GM12875 (cell line): Measurements from ENCODE around the gene TOB2.

Source experiments
- H3K4me3 ChIP-seq: one replicate; pipeline ENCODE4 v1.5.1; 2011; ENCODE audit warnings: low read depth, low read length, control low read depth
- TF ChIP-seq, protein P1 (sequence below): IDR thresholded peaks from 2 replicates; pipeline ENCODE4 v1.5.1; 2011; ENCODE audit warnings: low read depth, mild to moderate bottlenecking, control low read depth, inconsistent platforms, low read length, moderate library complexity, borderline replicate concordance; ENCODE audit not compliant: insufficient read depth

The TOB2 gene

DNA sequence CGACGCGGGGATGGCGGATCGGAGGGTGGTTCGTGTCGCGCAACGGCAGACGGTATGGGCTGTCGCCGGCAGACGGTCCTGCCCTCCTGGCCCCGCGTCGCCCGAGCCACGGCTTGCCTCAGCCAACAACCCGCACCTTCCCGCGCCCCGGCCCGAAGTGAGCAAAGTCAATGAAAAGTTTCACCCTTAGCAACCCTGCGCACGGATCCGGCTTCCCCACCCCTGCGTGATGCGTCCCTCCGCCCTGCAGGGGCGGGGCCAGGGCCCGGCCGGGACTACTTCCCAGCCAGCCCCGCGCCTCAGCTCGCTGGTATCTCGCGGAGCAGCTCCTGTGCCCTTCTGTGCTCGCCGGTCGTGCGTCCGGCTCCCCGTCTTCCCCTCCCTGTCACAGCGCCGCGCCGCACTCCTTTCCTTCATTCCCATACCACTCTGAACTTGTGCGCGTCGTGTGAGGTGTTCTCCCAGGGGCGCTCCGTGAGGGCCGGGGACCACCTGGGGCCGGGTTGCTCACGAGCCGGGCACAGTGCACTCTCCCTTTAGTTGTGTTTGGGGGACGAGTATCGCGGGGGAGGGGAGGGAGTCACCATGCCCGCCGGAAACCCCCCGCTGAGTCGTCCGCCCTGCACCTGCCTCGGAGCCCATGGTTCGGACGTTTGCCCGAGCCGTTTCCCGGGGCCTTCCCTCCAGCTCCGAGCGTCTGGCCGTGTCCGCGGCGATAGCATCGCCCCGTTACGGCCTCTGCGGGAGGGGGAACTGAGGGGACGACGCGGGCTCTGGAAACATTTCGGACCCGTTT lies at the start of gene TOB2:
TOB2 (minus strand) TSS at position 163 of the 796 bp plus-strand sequence. CDS start 9,456 bp downstream, outside the sequence.
- TF ChIP-seq, protein P1, sequence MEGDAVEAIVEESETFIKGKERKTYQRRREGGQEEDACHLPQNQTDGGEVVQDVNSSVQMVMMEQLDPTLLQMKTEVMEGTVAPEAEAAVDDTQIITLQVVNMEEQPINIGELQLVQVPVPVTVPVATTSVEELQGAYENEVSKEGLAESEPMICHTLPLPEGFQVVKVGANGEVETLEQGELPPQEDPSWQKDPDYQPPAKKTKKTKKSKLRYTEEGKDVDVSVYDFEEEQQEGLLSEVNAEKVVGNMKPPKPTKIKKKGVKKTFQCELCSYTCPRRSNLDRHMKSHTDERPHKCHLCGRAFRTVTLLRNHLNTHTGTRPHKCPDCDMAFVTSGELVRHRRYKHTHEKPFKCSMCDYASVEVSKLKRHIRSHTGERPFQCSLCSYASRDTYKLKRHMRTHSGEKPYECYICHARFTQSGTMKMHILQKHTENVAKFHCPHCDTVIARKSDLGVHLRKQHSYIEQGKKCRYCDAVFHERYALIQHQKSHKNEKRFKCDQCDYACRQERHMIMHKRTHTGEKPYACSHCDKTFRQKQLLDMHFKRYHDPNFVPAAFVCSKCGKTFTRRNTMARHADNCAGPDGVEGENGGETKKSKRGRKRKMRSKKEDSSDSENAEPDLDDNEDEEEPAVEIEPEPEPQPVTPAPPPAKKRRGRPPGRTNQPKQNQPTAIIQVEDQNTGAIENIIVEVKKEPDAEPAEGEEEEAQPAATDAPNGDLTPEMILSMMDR = no peak
- H3K4me3 ChIP-seq = peak within 1 kb of the TSS; percentile 99

DNA sequence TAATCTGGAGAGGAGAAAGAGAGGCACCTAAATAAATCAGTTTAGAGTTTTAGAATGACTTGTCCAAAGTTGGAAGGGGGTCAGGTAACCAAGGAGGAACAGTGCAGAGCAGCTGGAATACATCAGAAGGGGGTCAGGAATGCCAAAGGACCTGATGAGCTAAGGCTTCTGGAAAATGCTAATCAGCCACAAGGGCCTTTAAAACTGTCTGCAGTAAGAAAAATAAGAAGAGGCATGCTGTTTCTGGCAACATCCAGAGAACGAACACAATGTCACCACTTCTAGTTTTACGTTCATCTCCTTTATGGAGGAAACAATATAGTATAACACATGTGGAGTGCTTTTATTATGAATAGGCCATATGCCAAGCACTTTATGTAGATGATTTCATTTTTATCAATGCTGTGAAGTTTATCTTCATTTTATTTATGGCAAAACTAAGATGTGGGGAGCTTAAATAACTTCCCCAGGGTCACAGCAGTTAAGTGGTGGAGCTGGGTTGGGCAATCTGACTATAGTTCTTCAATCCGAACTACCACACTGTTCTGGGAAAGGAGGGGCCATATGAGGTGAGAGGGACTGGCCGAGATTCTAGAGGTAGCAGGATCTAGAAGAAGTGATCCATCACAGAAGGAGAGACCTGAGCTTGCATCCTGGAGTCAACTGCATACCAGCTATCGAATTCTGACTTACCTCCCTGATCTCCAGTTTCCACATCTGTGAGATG lies 44.9 kb upstream of the TOB2 start:
- no peak overlapping the region for H3K4me3 ChIP-seq
- TF ChIP-seq, protein P1 = no peak

DNA sequence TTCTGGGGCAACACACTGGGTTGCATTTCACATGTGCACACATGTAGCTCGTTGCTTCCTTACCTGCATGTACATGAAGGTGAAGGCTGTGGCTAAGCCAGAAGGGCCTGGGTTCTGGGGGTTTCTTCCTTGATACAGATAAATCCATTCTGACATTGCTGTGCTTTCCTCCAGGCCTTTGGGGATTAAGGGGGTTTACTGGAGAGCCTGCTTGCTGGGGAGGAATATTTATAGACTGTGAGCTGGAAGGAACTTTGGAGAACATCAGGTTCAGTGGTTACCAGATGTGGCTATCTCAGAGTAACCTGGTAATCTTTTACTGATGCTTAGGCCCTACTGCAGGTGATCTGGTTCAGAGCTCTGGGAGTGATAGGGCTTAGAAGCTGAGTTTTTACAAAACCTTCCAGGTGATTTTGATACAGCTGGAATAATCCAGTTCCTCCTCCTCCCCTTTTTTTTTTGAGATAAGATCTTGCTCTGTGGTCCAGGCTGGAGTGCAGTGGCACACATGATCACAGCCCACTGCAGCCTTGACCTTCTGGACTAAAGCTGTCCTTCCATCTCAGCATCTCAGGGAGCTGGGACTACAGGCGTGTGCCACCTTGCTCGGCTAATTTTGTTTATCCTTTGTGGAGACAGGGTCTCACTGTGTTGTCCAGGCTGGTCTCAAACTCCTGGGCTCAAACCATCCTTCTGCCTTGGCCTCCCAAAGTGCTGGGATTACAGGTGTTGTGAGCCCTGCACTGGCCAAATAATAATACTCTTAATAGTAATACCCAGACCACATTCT lies 42.2 kb upstream of the TOB2 start:
- TF ChIP-seq, protein P1 = no peak
- no peak overlapping the region for H3K4me3 ChIP-seq

- no peak overlapping the region for H3K4me3 ChIP-seq
- TF ChIP-seq, protein P1 = no peak
Measured at GRCh38 chr22:41488076-41488475, 41.5 kb upstream of the TOB2 start.

- no peak overlapping the region for H3K4me3 ChIP-seq
- TF ChIP-seq, protein P1 = no peak
Measured at GRCh38 chr22:41487037-41487935, 40.7 kb upstream of the TOB2 start.

DNA sequence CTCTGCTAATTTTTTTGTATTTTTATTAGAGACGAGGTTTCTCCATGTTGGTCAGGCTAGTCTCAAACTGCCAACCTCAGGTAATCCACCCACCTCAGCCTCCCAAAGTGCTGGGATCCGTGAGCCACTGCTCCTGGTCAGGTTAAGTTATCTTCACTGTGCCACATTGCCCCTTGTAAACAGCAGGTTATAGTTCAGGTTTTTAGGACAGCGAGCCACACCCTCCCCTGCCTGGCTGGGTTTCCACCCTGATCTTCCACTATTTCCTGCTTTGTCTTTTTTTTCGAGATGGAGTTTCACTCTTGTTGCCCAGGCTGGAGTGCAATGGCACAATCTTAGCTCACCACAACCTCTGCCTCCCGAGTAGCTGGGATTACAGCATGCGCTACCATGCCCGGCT lies 38.4 kb upstream of the TOB2 start:
- TF ChIP-seq, protein P1 = no peak
- H3K4me3 ChIP-seq = no peak overlapping the region
